Measurements from ENCODE around the gene SMARCA1.

- TF ChIP-seq CTCF (IDR thresholded peaks at IDR 0.05; ENCODE audit: low read depth, low read length) (no peak), POLR2A (IDR thresholded peaks at IDR 0.05; ENCODE audit: extremely low read depth, insufficient read length) (no peak)
Measured at GRCh38 chrX:129529685-129530281, 6.5 kb upstream of the SMARCA1 start.

Measured in NB4 (cell line).